ENCODE data around the gene PDCL3. TPM values are rescaled to one million over a fixed set of nuclear protein-coding genes. Genes with fewer than 3 reads are reported as not detected.
A peak's percentile ranks its signal among the peaks of the same experiment; 100 is the strongest.

The PDCL3 gene
- total and polyA plus RNA-seq, 7 experiments from 2014 or later = 16.6 to 63.4 (median 21.3) TPM

- Histone ChIP-seq H3K4me1 (ENCODE audit: control insufficient read depth in 2 of 2, insufficient read depth in 2 of 2, low read length in 2 of 2) (peaks cover 7 to 16% of the 10 kb centered on the region in 2 donors), H3K27me3 (ENCODE audit: control insufficient read depth in 2 of 2, insufficient read depth in 2 of 2, low read length in 2 of 2) (no peaks in the 10 kb centered on the region), H3K4me3 (ENCODE audit: low read length) (no peak overlapping the region), H3K9me3 (ENCODE audit: control insufficient read depth in 2 of 3, low read length in 3 of 3) (no peaks in the 10 kb centered on the region), H3K27ac (ENCODE audit: low read depth, low read length) (no peak overlapping the region), H3K36me3 (ENCODE audit: control insufficient read depth in 2 of 3, insufficient read depth in 3 of 3, low read length in 3 of 3) (no peaks in the 10 kb centered on the region)
- DNase-seq (peak in 7 of 9 donors; percentile 21 to 69 (median 58)), ATAC-seq (peak; percentile 94)
- CTCF ChIA-PET = interaction anchor here (0.6 to 1.6 kb wide), 4 partner anchors 19 to 417 kb away, joined by 3 to 4 read pairs (median 3); no protein-coding TSS in a partner anchor
- H3K27me3 Mint-ChIP-seq = peaks cover 0 to 11% (median 0%) of the 10 kb centered on the region in 5 donors
- H3K4me3 Mint-ChIP-seq = peak overlapping the region in 2 of 10 donors; percentile 13 to 60
- POLR2A ChIA-PET = interaction anchor here (0.7 to 1.3 kb wide), 5 partner anchors 10 to 564 kb away, joined by 3 to 4 read pairs (median 3); partner anchors contain the start of gene PDCL3
- H3K36me3 Mint-ChIP-seq = peaks cover 0 to 4% (median 0%) of the 10 kb centered on the region in 5 donors
- H3K9me3 Mint-ChIP-seq = peaks cover 0 to 5% (median 0%) of the 10 kb centered on the region in 11 donors
- intact Hi-C loops (cut with micrococcal nuclease) = loop anchor here (1.0 to 2.0 kb wide), 3 partner anchors 8 to 26 kb away; partner anchors contain the start of gene PDCL3 (in 2 of the 2)
- H3K4me1 Mint-ChIP-seq = peaks cover 17 to 51% (median 30%) of the 10 kb centered on the region in 7 donors
- peak overlapping the region in 8 of 9 donors; percentile 1 to 72 (median 32) for H3K27ac Mint-ChIP-seq
These were observed 25.4 kb downstream of the PDCL3 start for GRCh38 chr2:100588071-100588786.

GRCh38 chr2:100589527-100589926, 26.7 kb downstream of the PDCL3 start:
- no peak for ATAC-seq
- DNase-seq = no peak
- Mint-ChIP-seq H3K27me3 (peaks cover 0 to 11% (median 0%) of the 10 kb centered on the region in 5 donors), H3K36me3 (peaks cover 0 to 4% (median 0%) of the 10 kb centered on the region in 5 donors), H3K4me1 (peaks cover 19 to 53% (median 34%) of the 10 kb centered on the region in 7 donors), H3K4me3 (no peak overlapping the region), H3K27ac (peak overlapping the region in 2 of 9 donors; percentile 2 to 38), H3K9me3 (peaks cover 0 to 5% (median 0%) of the 10 kb centered on the region in 11 donors)
- Histone ChIP-seq H3K27me3 (ENCODE audit: control insufficient read depth in 2 of 2, insufficient read depth in 2 of 2, low read length in 2 of 2) (no peaks in the 10 kb centered on the region), H3K27ac (ENCODE audit: low read depth, low read length) (no peak overlapping the region), H3K4me1 (ENCODE audit: control insufficient read depth in 2 of 2, insufficient read depth in 2 of 2, low read length in 2 of 2) (peaks cover 10 to 16% of the 10 kb centered on the region in 2 donors), H3K36me3 (ENCODE audit: control insufficient read depth in 2 of 3, insufficient read depth in 3 of 3, low read length in 3 of 3) (no peaks in the 10 kb centered on the region), H3K9me3 (ENCODE audit: control insufficient read depth in 2 of 3, low read length in 3 of 3) (no peaks in the 10 kb centered on the region), H3K4me3 (ENCODE audit: low read length) (no peak overlapping the region)
- intact Hi-C loops (cut with micrococcal nuclease) = loop anchor here in 1 of 2 donors (2.0 kb wide), 1 partner anchor 17 kb away; no protein-coding TSS in a partner anchor
- ChIA-PET POLR2A (interaction anchor here (0.7 kb wide), 1 partner anchor 12 kb away, joined by 3 read pairs; no protein-coding TSS in a partner anchor), CTCF (interaction anchor here (1.6 kb wide), 1 partner anchor 20 kb away, joined by 4 read pairs; no protein-coding TSS in a partner anchor)

DNA sequence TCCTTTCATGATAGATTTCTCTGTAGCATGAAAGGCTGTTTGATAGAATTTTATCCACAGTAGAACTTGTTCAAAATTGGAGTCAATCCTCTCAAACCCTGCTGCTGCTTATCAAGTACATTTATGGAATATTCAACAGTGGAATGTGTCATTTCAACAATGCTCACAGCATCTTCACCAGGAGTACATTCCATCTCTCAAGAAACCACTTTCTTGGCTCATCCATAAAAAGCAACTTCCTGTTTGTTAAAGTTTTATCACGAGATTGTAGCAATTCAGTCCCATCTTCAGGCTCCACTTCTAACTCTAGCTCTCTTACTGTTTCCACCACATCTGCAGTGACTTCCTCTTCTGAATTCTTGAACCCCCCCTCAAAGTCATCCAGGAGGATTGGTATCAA, 29.4 kb downstream of the PDCL3 start:
- Histone ChIP-seq H3K4me1 (ENCODE audit: control insufficient read depth in 2 of 2, insufficient read depth in 2 of 2, low read length in 2 of 2) (peaks cover 6 to 10% of the 10 kb centered on the region in 2 donors), H3K36me3 (ENCODE audit: control insufficient read depth in 2 of 3, insufficient read depth in 3 of 3, low read length in 3 of 3) (no peaks in the 10 kb centered on the region), H3K27ac (ENCODE audit: low read depth, low read length) (no peak overlapping the region), H3K27me3 (ENCODE audit: control insufficient read depth in 2 of 2, insufficient read depth in 2 of 2, low read length in 2 of 2) (no peaks in the 10 kb centered on the region), H3K9me3 (ENCODE audit: control insufficient read depth in 2 of 3, low read length in 3 of 3) (no peaks in the 10 kb centered on the region), H3K4me3 (ENCODE audit: low read length) (no peak overlapping the region)
- Mint-ChIP-seq H3K4me3 (no peak overlapping the region), H3K36me3 (no peaks in the 10 kb centered on the region), H3K27ac (peak overlapping the region in 4 of 9 donors; percentile 3 to 84 (median 22)), H3K27me3 (peaks cover 0 to 11% (median 0%) of the 10 kb centered on the region in 5 donors), H3K9me3 (peaks cover 0 to 3% (median 0%) of the 10 kb centered on the region in 11 donors), H3K4me1 (peaks cover 15 to 41% (median 31%) of the 10 kb centered on the region in 7 donors)
- intact Hi-C loops (cut with micrococcal nuclease) = loop anchor here in 1 of 2 donors (10.0 kb wide), 1 partner anchor 327 kb away; no protein-coding TSS in a partner anchor
- DNase-seq = no peak
- ChIA-PET POLR2A (interaction anchor here (1.3 kb wide), 1 partner anchor 29 kb away, joined by 4 read pairs; the partner anchor contains the start of gene PDCL3), CTCF (interaction anchor here (0.7 to 1.9 kb wide), 2 partner anchors 11 to 18 kb away, joined by 4 to 5 read pairs; no protein-coding TSS in a partner anchor)
- no peak for ATAC-seq

DNA sequence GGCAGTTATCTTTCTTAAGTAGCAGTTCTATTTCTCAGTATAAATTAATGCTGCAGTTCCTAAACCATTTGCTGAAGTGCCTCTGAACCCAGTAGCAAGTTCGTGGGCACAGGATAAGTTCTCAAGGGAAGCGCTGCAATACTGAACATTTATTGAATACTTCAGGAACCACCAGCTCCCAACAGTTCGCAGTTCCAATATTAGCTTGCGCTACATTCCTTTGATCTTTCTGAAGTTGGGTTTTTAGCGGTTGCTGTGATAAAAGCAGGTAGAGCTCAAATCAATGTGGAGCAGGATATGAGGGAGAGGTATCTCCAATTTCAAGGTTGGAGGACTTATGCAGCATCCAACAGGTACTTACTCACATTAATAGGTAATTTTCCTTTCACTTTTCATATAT, 33.7 kb downstream of the PDCL3 start:
- Histone ChIP-seq H3K36me3 (ENCODE audit: control insufficient read depth in 2 of 3, insufficient read depth in 3 of 3, low read length in 3 of 3) (no peaks in the 10 kb centered on the region), H3K9me3 (ENCODE audit: control insufficient read depth in 2 of 3, low read length in 3 of 3) (no peaks in the 10 kb centered on the region), H3K4me1 (ENCODE audit: control insufficient read depth in 2 of 2, insufficient read depth in 2 of 2, low read length in 2 of 2) (peaks cover 6% of the 10 kb centered on the region in 2 donors), H3K4me3 (ENCODE audit: low read length) (no peak overlapping the region), H3K27me3 (ENCODE audit: control insufficient read depth in 2 of 2, insufficient read depth in 2 of 2, low read length in 2 of 2) (no peaks in the 10 kb centered on the region), H3K27ac (ENCODE audit: low read depth, low read length) (no peak overlapping the region)
- DNase-seq (no peak), ATAC-seq (no peak)
- Mint-ChIP-seq H3K4me1 (peaks cover 15 to 33% (median 21%) of the 10 kb centered on the region in 7 donors), H3K27ac (no peak overlapping the region), H3K27me3 (peaks cover 0 to 4% (median 0%) of the 10 kb centered on the region in 5 donors), H3K4me3 (no peak overlapping the region), H3K9me3 (no peaks in the 10 kb centered on the region), H3K36me3 (no peaks in the 10 kb centered on the region)
- CTCF ChIA-PET = no interaction called here
- intact Hi-C loops (cut with micrococcal nuclease) = loop anchor here in 1 of 2 donors (10.0 kb wide), 1 partner anchor 332 kb away; no protein-coding TSS in a partner anchor
- POLR2A ChIA-PET = no interaction called here

DNA sequence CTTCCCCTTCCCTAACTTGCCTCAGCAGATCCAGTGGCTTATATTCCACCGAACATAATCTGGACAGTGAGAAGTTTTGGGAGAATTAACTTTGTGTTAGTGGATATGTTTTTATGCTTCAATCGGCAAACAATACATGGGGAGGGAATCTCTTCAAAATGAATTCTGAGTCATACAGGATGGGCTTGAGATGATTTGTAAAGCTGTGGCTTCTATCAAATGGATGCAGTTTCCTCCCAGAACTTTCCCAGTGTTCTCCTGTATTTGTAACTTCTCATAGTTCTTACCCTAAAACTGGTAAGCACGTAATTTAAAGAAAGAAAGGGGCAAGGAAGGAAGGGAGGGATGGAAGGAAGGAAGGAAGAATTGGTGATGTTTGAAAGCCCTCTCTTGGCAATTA, 36.8 kb downstream of the PDCL3 start:
- POLR2A ChIA-PET = no interaction called here
- no peaks in the 10 kb centered on the region for H3K36me3 Mint-ChIP-seq
- DNase-seq = no peak

DNA sequence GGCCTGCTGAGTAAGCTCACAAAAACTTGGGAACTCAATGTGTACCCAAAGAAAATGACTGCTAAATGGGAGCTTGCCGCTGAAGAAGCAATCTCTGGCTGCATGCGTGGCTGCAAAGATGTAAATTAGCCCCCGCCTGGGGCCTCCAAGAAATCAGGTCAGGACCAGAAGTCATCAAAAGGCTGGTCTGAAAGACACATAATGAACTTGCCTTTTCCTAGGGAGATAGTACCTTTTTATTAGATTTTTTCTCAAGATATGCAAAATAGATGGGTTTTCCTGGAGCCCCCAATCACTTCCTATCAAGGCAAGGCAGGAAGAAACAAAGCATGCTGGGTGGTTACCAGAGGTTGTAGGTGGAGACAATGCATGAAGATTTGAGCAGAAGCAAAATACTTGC, 38.9 kb downstream of the PDCL3 start:
- no peaks in the 10 kb centered on the region for H3K9me3 Mint-ChIP-seq
- Histone ChIP-seq H3K27me3 (ENCODE audit: control insufficient read depth in 2 of 2, insufficient read depth in 2 of 2, low read length in 2 of 2) (no peaks in the 10 kb centered on the region), H3K27ac (ENCODE audit: low read depth, low read length) (no peak overlapping the region), H3K9me3 (ENCODE audit: control insufficient read depth in 2 of 3, low read length in 3 of 3) (no peaks in the 10 kb centered on the region), H3K4me3 (ENCODE audit: low read length) (no peak overlapping the region), H3K4me1 (ENCODE audit: control insufficient read depth in 2 of 2, insufficient read depth in 2 of 2, low read length in 2 of 2) (no peaks in the 10 kb centered on the region), H3K36me3 (ENCODE audit: control insufficient read depth in 2 of 3, insufficient read depth in 3 of 3, low read length in 3 of 3) (no peaks in the 10 kb centered on the region)
- peaks cover 0 to 7% (median 4%) of the 10 kb centered on the region in 7 donors for H3K4me1 Mint-ChIP-seq
- intact Hi-C loops (cut with micrococcal nuclease) = no loop called here
- peaks cover 0 to 5% (median 0%) of the 10 kb centered on the region in 5 donors for H3K27me3 Mint-ChIP-seq
- no peak overlapping the region for H3K4me3 Mint-ChIP-seq
- ATAC-seq = no peak
- CTCF ChIA-PET = interaction anchor here (0.7 to 0.8 kb wide), 2 partner anchors 197 to 222 kb away, joined by 3 read pairs; no protein-coding TSS in a partner anchor
- no peak for DNase-seq
- H3K27ac Mint-ChIP-seq = no peak overlapping the region
- H3K36me3 Mint-ChIP-seq = no peaks in the 10 kb centered on the region
- POLR2A ChIA-PET = no interaction called here

More for the DNA sequence above, 36.8 kb downstream of the PDCL3 start:
- H3K4me3 Mint-ChIP-seq = no peak overlapping the region
- no peaks in the 10 kb centered on the region for H3K27me3 ChIP-seq (ENCODE audit: control insufficient read depth in 2 of 2, insufficient read depth in 2 of 2, low read length in 2 of 2)
- no peaks in the 10 kb centered on the region for H3K36me3 ChIP-seq (ENCODE audit: control insufficient read depth in 2 of 3, insufficient read depth in 3 of 3, low read length in 3 of 3)
- no peak overlapping the region for H3K27ac Mint-ChIP-seq
- peaks cover 0 to 4% (median 0%) of the 10 kb centered on the region in 5 donors for H3K27me3 Mint-ChIP-seq
- H3K9me3 ChIP-seq (ENCODE audit: control insufficient read depth in 2 of 3, low read length in 3 of 3) = no peaks in the 10 kb centered on the region
- no peak for ATAC-seq
- CTCF ChIA-PET = interaction anchor here (1.1 kb wide), 1 partner anchor 10 kb away, joined by 3 read pairs; no protein-coding TSS in a partner anchor
- intact Hi-C loops (cut with micrococcal nuclease) = loop anchor here in 1 of 2 donors (10.0 kb wide), 1 partner anchor 335 kb away; no protein-coding TSS in a partner anchor
- no peak overlapping the region for H3K27ac ChIP-seq (ENCODE audit: low read depth, low read length)
- no peaks in the 10 kb centered on the region for H3K9me3 Mint-ChIP-seq
- no peak overlapping the region for H3K4me3 ChIP-seq (ENCODE audit: low read length)
- peaks cover 7 to 20% (median 12%) of the 10 kb centered on the region in 7 donors for H3K4me1 Mint-ChIP-seq
- H3K4me1 ChIP-seq (ENCODE audit: control insufficient read depth in 2 of 2, insufficient read depth in 2 of 2, low read length in 2 of 2) = peaks cover 2 to 3% of the 10 kb centered on the region in 2 donors

Measured in naive thymus-derived CD4-positive, alpha-beta T cell (primary cell).